A549 (cell line): ENCODE measurements around the gene GRIK5. TPM values are rescaled to one million over a fixed set of nuclear protein-coding genes. Genes with fewer than 3 reads are reported as not detected.
A peak's percentile ranks its signal among the peaks of the same experiment; 100 is the strongest.

Experiments used
- ATAC-seq, 2 experiments: fragments of 200-7000 bp in 1 of 2; fragments of >200 bp in 1 of 2; cut with Nextera tagmentation in 1 of 2; cut with Tn5 transposase in 1 of 2; 3 replicates each; pipeline versions ENCODE4 v1.8.0 to v1.9.1; 2018 to 2020; ENCODE audit warnings: mild to moderate bottlenecking in 1 of 2, moderate library complexity in 1 of 2
- CTCF ChIA-PET: fragments of 300-600 bp; sonication (Branson Sonifier 250); formaldehyde crosslinking; extraction: SDS; loops from one replicate; lab custom pipeline; 2021; ENCODE audit warnings: antibody characterized with exemption, inconsistent platforms; lab: Yijun Ruan, JAX
- POLR2A ChIA-PET: fragments of 350-600 bp; formaldehyde crosslinking; extraction: SDS; loops from one replicate; lab custom pipeline; 2021; ENCODE audit warnings: antibody characterized with exemption, inconsistent platforms; lab: Yijun Ruan, JAX
- DNase-seq, 2 experiments: peaks; one replicate each; pipeline versions ENCODE4 v3.0.0 to v3.0.0-alpha.2; 2011 to 2016; ENCODE audit warnings: low read depth in 1 of 2, low spot score in 1 of 2
- FAIRE-seq: peaks from 2 replicates; lab custom pipeline; 2011; peaks lifted over from hg19 to GRCh38; lab: Jason Lieb, UNC
- H3K27ac ChIP-seq, 2 experiments: fragments of >200 bp; sonication (Bioruptor Twin); formaldehyde crosslinking; 3 replicates each; pipeline ENCODE4 v1.5.1; 2016 to 2017
- H3K4me1 ChIP-seq: fragments of >200 bp; sonication (Bioruptor Twin); formaldehyde crosslinking; 3 replicates; pipeline ENCODE4 v1.6.1; 2016
- H3K4me2 ChIP-seq: fragments of >200 bp; sonication (Bioruptor Twin); formaldehyde crosslinking; 3 replicates; pipeline ENCODE4 v1.6.1; 2016
- H3K4me3 ChIP-seq: fragments of >200 bp; sonication (Bioruptor Twin); formaldehyde crosslinking; 3 replicates; pipeline ENCODE4 v1.5.1; 2016
- H3K9me3 ChIP-seq: fragments of >200 bp; sonication (Bioruptor Twin); formaldehyde crosslinking; 3 replicates; pipeline ENCODE4 v1.6.1; 2016
- CTCF ChIP-seq: fragments of >200 bp; sonication (Bioruptor Twin); formaldehyde crosslinking; IDR thresholded peaks from 3 replicates; pipeline ENCODE4 v1.5.1; 2016
- MYC ChIP-seq: IDR thresholded peaks from 2 replicates; pipeline ENCODE4 v1.6.1; 2012; ENCODE audit warnings: mild to moderate bottlenecking, inconsistent platforms, low read length, improper control_type of control experiment, borderline replicate concordance
- RAD21 ChIP-seq, 2 experiments: fragments of >200 bp in 1 of 2; sonication (Bioruptor Twin) in 1 of 2; formaldehyde crosslinking in 1 of 2; IDR thresholded peaks in 1 of 2; conservative IDR thresholded peaks in 1 of 2; 2 replicates in 1 of 2; 3 replicates in 1 of 2; pipeline ENCODE4 v1.6.1; 2012 to 2018; ENCODE audit warnings: inconsistent platforms in 1 of 2
- RARB ChIP-seq: fragments of 250-450 bp; sonication (Bioruptor Pico); IDR thresholded peaks from 2 replicates; pipeline ENCODE4 v1.8.0; 2021; ENCODE audit warnings: mild to moderate bottlenecking, moderate library complexity
- SMC3 ChIP-seq: fragments of >200 bp; sonication (Bioruptor Twin); formaldehyde crosslinking; IDR thresholded peaks from 3 replicates; pipeline ENCODE4 v1.6.1; 2018; ENCODE audit warnings: inconsistent platforms
- TFCP2L1 ChIP-seq: fragments of 250-450 bp; sonication (Bioruptor Pico); IDR thresholded peaks from 2 replicates; pipeline ENCODE4 v1.5.0; 2021; ENCODE audit warnings: mild to moderate bottlenecking
- ZC3H11A ChIP-seq: fragments of 450-650 bp; IDR thresholded peaks from 2 replicates; pipeline ENCODE4 v1.6.1; 2014; ENCODE audit warnings: antibody characterized with exemption, mild to moderate bottlenecking
- ZFP36 ChIP-seq: fragments of 450-650 bp; IDR thresholded peaks from 2 replicates; pipeline ENCODE4 v1.6.1; 2014; ENCODE audit warnings: borderline replicate concordance; ENCODE audit not compliant: partially characterized antibody
- WGBS: methylation state at CpG from one replicate; pipeline ENCODE4 v1.1.6; 2017; ENCODE audit errors: missing lambda C conversion rate; 5-methylcytosine and 5-hydroxymethylcytosine counted together
- polyA plus RNA-seq, 4 experiments: library from polyadenylated mRNA; depleted of rRNA in 3 of 4; stranded (reverse); fragments of >200 nt; fragmentation: RNase III in 1 of 4; extraction: RNeasy Plus Mini Kit Qiagen cat#74134 plus additional on column Dnase treatment in 1 of 4; gene quantifications; 2 replicates in 3 of 4; 3 replicates in 1 of 4; pipeline ENCODE4 v1.2.3, GENCODE V29; 2011 to 2017
- TF ChIP-seq, protein P1 (sequence below): IDR thresholded peaks from 2 replicates; pipeline ENCODE4 v1.6.1; 2012; ENCODE audit warnings: low read depth, borderline replicate concordance
- TF ChIP-seq, protein P2 (sequence below): IDR thresholded peaks from 2 replicates; pipeline ENCODE4 v1.6.1; 2012

GRIK5 gene
- polyA plus RNA-seq, 2 of the 4 experiments (the other 2 are of a cell fraction): 0.22 to 0.54 TPM

DNA sequence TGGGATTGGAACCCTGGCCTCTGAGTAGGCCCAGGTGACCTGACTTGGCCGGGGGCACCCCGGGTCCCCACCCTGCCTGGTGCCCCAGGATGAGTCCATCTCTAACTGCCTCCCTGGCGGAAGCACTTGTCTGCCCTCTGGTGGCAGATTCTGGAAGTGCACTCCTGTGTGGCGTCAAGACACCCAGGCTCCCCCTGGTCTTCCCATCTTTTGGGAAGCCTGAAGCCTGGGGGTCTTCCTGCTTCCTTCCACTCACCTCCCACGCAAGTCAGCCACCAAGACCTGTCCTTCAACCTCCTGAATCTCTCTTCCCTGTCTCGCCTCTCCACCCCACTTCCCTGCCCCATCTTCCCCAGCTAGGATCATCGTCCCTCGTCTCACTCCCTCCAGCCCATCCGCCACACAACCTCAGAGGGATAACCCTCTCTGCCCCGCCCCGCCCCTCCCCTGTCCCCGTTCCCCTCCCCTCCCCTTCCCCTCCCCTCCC lies 118.3 kb downstream of the GRIK5 start:
- DNase-seq: peak; percentile 87 to 99
- Histone ChIP-seq H3K4me1 (no peaks in the 10 kb centered on the region), H3K4me3 (no peak overlapping the region), H3K9me3 (no peaks in the 10 kb centered on the region), H3K27ac (0 out of 6 replicates have a peak overlapping the region, but pooled peaks of 1 of the 2 experiments have one; percentile 41), H3K4me2 (peak overlapping the region; percentile 74)
- TF ChIP-seq RAD21 (conservative IDR thresholded peaks at IDR 0.05 in 1 of 2, IDR thresholded peaks at IDR 0.05 in 1 of 2) (peak; percentile 92 to 97), ZFP36 (no peak), ZC3H11A (0 out of 2 replicates have a peak, but pooled peaks have one; percentile 5), TFCP2L1 (CRISPR knock-in tag) (0 out of 2 replicates have a peak, but pooled peaks have one; percentile 44), CTCF (peak; percentile 99), MYC (no peak), SMC3 (peak; percentile 84), RARB (CRISPR knock-in tag) (no peak)
- TF ChIP-seq, protein P1, sequence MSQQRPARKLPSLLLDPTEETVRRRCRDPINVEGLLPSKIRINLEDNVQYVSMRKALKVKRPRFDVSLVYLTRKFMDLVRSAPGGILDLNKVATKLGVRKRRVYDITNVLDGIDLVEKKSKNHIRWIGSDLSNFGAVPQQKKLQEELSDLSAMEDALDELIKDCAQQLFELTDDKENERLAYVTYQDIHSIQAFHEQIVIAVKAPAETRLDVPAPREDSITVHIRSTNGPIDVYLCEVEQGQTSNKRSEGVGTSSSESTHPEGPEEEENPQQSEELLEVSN: 0 out of 2 replicates have a peak, but pooled peaks have one; percentile 24
- TF ChIP-seq, protein P2, sequence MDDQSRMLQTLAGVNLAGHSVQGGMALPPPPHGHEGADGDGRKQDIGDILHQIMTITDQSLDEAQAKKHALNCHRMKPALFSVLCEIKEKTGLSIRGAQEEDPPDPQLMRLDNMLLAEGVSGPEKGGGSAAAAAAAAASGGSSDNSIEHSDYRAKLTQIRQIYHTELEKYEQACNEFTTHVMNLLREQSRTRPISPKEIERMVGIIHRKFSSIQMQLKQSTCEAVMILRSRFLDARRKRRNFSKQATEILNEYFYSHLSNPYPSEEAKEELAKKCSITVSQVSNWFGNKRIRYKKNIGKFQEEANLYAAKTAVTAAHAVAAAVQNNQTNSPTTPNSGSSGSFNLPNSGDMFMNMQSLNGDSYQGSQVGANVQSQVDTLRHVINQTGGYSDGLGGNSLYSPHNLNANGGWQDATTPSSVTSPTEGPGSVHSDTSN: no peak
- ATAC-seq: peak; percentile 86 to 95
- FAIRE-seq: peak; percentile 83
- POLR2A ChIA-PET: interaction anchor here (1.3 kb wide), 1 partner anchor 92 kb away, joined by 3 read pairs; the partner anchor contains the start of gene RPS19
- 5% methylated on average over 9 of the region's 12 CpGs for WGBS
- CTCF ChIA-PET: interaction anchor here (0.7 to 12.1 kb wide), 44 partner anchors 10 to 163 kb away, joined by 3 to 163 read pairs (median 5); partner anchors contain the start of genes CD79A and ERFL

Other genes with a start within 250 kb of the GRIK5 start
- not detected in 2 replicates for gene LYPD4, start 225.5 kb downstream of the GRIK5 start, polyA plus RNA-seq (2011; rRNA removed)
- not detected in 3 replicates for gene LYPD4, start 225.5 kb downstream of the GRIK5 start, polyA plus RNA-seq (2017; fragmentation: RNase III; extraction: RNeasy Plus Mini Kit Qiagen cat#74134 plus additional on column Dnase treatment)
- not detected in 2 replicates for gene DMRTC2, start 225.2 kb downstream of the GRIK5 start, polyA plus RNA-seq (2011; rRNA removed)
- not detected in 3 replicates for gene DMRTC2, start 225.2 kb downstream of the GRIK5 start, polyA plus RNA-seq (2017; fragmentation: RNase III; extraction: RNeasy Plus Mini Kit Qiagen cat#74134 plus additional on column Dnase treatment)
- 2,749 and 3,564 TPM in 2 replicates for gene RPS19, start 210.0 kb downstream of the GRIK5 start, polyA plus RNA-seq (2011; rRNA removed)
- gene RPS19, start 210.0 kb downstream of the GRIK5 start, polyA plus RNA-seq (2017; fragmentation: RNase III; extraction: RNeasy Plus Mini Kit Qiagen cat#74134 plus additional on column Dnase treatment): 7,778 to 7,989 TPM (median 7,924 TPM) in 3 replicates
- gene CD79A, start 192.9 kb downstream of the GRIK5 start, polyA plus RNA-seq (2011; rRNA removed): 0.52 and 0.57 TPM in 2 replicates
- gene CD79A, start 192.9 kb downstream of the GRIK5 start, polyA plus RNA-seq (2017; fragmentation: RNase III; extraction: RNeasy Plus Mini Kit Qiagen cat#74134 plus additional on column Dnase treatment): 0.29 to 0.54 TPM (median 0.29 TPM) in 3 replicates
- 34.5 and 38.0 TPM in 2 replicates for gene ARHGEF1, start 187.0 kb downstream of the GRIK5 start, polyA plus RNA-seq (2011; rRNA removed)
- gene ARHGEF1, start 187.0 kb downstream of the GRIK5 start, polyA plus RNA-seq (2017; fragmentation: RNase III; extraction: RNeasy Plus Mini Kit Qiagen cat#74134 plus additional on column Dnase treatment): 71.5 to 92.9 TPM (median 84.2 TPM) in 3 replicates
- 0.19 and 0.21 TPM in 2 replicates for gene ERFL, start 141.8 kb downstream of the GRIK5 start, polyA plus RNA-seq (2011; rRNA removed)
- gene ERFL, start 141.8 kb downstream of the GRIK5 start, polyA plus RNA-seq (2017; fragmentation: RNase III; extraction: RNeasy Plus Mini Kit Qiagen cat#74134 plus additional on column Dnase treatment): 0.10 to 0.20 TPM (median 0.15 TPM) in 3 replicates
- 117 and 137 TPM in 2 replicates for gene RABAC1, start 110.9 kb downstream of the GRIK5 start, polyA plus RNA-seq (2011; rRNA removed)
- 199 to 247 TPM (median 246 TPM) in 3 replicates for gene RABAC1, start 110.9 kb downstream of the GRIK5 start, polyA plus RNA-seq (2017; fragmentation: RNase III; extraction: RNeasy Plus Mini Kit Qiagen cat#74134 plus additional on column Dnase treatment)
- 0.67 and 0.69 TPM in 2 replicates for gene ATP1A3, start 76.0 kb downstream of the GRIK5 start, polyA plus RNA-seq (2011; rRNA removed)
- 3.4 to 3.8 TPM (median 3.7 TPM) in 3 replicates for gene ATP1A3, start 76.0 kb downstream of the GRIK5 start, polyA plus RNA-seq (2017; fragmentation: RNase III; extraction: RNeasy Plus Mini Kit Qiagen cat#74134 plus additional on column Dnase treatment)
- 11.3 and 16.9 TPM in 2 replicates for gene ZNF574, start 6.0 kb upstream of the GRIK5 start, polyA plus RNA-seq (2011; rRNA removed)
- gene ZNF574, start 6.0 kb upstream of the GRIK5 start, polyA plus RNA-seq (2017; fragmentation: RNase III; extraction: RNeasy Plus Mini Kit Qiagen cat#74134 plus additional on column Dnase treatment): 20.9 to 21.8 TPM (median 21.1 TPM) in 3 replicates
- gene POU2F2, start 62.2 kb upstream of the GRIK5 start, polyA plus RNA-seq (2011; rRNA removed): 0.15 and 0.16 TPM in 2 replicates
- 0.24 to 0.49 TPM (median 0.28 TPM) in 3 replicates for gene POU2F2, start 62.2 kb upstream of the GRIK5 start, polyA plus RNA-seq (2017; fragmentation: RNase III; extraction: RNeasy Plus Mini Kit Qiagen cat#74134 plus additional on column Dnase treatment)
- 30.8 and 37.9 TPM in 2 replicates for gene DEDD2, start 147.5 kb upstream of the GRIK5 start, polyA plus RNA-seq (2011; rRNA removed)
- 39.7 to 54.1 TPM (median 43.2 TPM) in 3 replicates for gene DEDD2, start 147.5 kb upstream of the GRIK5 start, polyA plus RNA-seq (2017; fragmentation: RNase III; extraction: RNeasy Plus Mini Kit Qiagen cat#74134 plus additional on column Dnase treatment)
- 7.1 and 8.7 TPM in 2 replicates for gene ZNF526, start 150.1 kb upstream of the GRIK5 start, polyA plus RNA-seq (2011; rRNA removed)
- gene ZNF526, start 150.1 kb upstream of the GRIK5 start, polyA plus RNA-seq (2017; fragmentation: RNase III; extraction: RNeasy Plus Mini Kit Qiagen cat#74134 plus additional on column Dnase treatment): 12.2 to 12.9 TPM (median 12.6 TPM) in 3 replicates
- gene GSK3A, start 172.4 kb upstream of the GRIK5 start, polyA plus RNA-seq (2011; rRNA removed): 55.2 and 79.7 TPM in 2 replicates
- 81.0 to 85.1 TPM (median 84.0 TPM) in 3 replicates for gene GSK3A, start 172.4 kb upstream of the GRIK5 start, polyA plus RNA-seq (2017; fragmentation: RNase III; extraction: RNeasy Plus Mini Kit Qiagen cat#74134 plus additional on column Dnase treatment)
- 71.9 and 103 TPM in 2 replicates for gene ERF, start 184.9 kb upstream of the GRIK5 start, polyA plus RNA-seq (2011; rRNA removed)
- gene ERF, start 184.9 kb upstream of the GRIK5 start, polyA plus RNA-seq (2017; fragmentation: RNase III; extraction: RNeasy Plus Mini Kit Qiagen cat#74134 plus additional on column Dnase treatment): 107 to 123 TPM (median 120 TPM) in 3 replicates
- gene CIC, start 199.0 kb upstream of the GRIK5 start, polyA plus RNA-seq (2011; rRNA removed): 7.2 and 7.7 TPM in 2 replicates
- 46.8 to 56.4 TPM (median 53.1 TPM) in 3 replicates for gene CIC, start 199.0 kb upstream of the GRIK5 start, polyA plus RNA-seq (2017; fragmentation: RNase III; extraction: RNeasy Plus Mini Kit Qiagen cat#74134 plus additional on column Dnase treatment)
- 1.1 and 1.3 TPM in 2 replicates for gene PRR19, start 231.9 kb upstream of the GRIK5 start, polyA plus RNA-seq (2011; rRNA removed)
- 3.4 to 4.5 TPM (median 4.2 TPM) in 3 replicates for gene PRR19, start 231.9 kb upstream of the GRIK5 start, polyA plus RNA-seq (2017; fragmentation: RNase III; extraction: RNeasy Plus Mini Kit Qiagen cat#74134 plus additional on column Dnase treatment)
- 79.7 and 101 TPM in 2 replicates for gene PAFAH1B3, start 232.4 kb upstream of the GRIK5 start, polyA plus RNA-seq (2011; rRNA removed)
- gene PAFAH1B3, start 232.4 kb upstream of the GRIK5 start, polyA plus RNA-seq (2017; fragmentation: RNase III; extraction: RNeasy Plus Mini Kit Qiagen cat#74134 plus additional on column Dnase treatment): 135 to 151 TPM (median 144 TPM) in 3 replicates
- gene TMEM145, start 243.1 kb upstream of the GRIK5 start, polyA plus RNA-seq (2011; rRNA removed): 0.71 and 1.8 TPM in 2 replicates
- gene TMEM145, start 243.1 kb upstream of the GRIK5 start, polyA plus RNA-seq (2017; fragmentation: RNase III; extraction: RNeasy Plus Mini Kit Qiagen cat#74134 plus additional on column Dnase treatment): 3.6 to 5.1 TPM (median 4.3 TPM) in 3 replicates